NCI-H1436 (cell line): ENCODE measurements around the gene CNNM1.
A peak's percentile ranks its signal among the peaks of the same experiment; 100 is the strongest.

ENCODE experiments used
- DNase-seq: peaks from one replicate; lab custom pipeline; 2025; lab: John Stamatoyannopoulos, UW

Gene CNNM1

DNA sequence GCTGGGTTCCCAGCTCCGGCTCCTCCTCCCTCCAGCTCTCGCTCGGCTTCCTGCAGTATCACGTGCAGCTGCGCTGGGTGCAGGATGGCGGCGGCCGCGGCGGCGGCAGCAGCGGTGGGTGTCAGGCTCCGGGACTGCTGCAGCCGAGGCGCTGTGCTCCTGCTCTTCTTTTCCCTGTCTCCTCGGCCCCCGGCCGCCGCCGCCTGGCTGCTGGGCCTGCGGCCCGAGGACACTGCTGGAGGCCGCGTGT lies at the start of gene CNNM1:
Gene CNNM1, plus strand, starts transcription at position 53 of the 250 bp plus-strand sequence. Its CDS starts 32 bp downstream, at position 85.
- peak; percentile 2 for DNase-seq

DNA sequence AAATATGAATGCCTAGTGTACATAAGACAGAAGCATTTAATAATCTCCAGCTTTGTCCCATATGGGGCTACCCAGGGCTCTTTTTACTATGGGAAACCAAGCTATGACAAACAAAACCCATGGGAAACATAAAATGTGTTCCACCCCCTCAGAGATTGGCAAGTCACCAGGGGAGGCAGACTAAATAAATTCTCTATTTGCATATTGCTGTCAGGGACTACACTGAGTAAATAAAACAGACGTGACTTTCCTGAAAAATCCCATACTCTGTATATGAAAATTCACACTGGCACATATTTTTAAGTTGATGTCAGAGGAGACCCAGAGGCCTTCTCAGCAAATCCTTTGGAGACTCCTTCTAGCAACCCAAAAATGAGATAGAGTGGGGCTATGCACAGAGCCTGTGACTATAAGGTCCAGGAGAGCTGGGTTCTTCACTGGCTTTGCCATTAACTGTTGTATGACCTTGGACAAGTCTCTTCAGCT lies 49.5 kb upstream of the CNNM1 start:
- DNase-seq, result no peak

DNA sequence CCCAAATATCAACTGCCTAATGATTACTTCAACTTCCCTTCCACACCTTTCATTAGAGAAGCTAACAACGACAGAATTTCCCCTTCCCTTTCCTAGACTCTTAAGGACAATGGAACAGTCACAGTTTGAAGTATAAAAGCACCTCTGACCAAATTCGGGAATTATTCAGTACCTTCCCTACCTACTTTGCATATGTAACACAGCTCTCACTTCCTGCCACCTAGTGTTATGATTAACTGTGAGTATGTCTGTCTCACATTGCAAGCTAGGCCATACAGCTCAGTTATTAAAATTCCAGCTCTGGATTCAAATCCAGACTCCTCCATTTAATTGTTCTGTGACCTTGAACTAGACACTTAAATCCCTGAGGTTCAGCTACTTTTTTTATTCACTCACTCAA lies 48.7 kb upstream of the CNNM1 start:
- DNase-seq, result no peak

DNA sequence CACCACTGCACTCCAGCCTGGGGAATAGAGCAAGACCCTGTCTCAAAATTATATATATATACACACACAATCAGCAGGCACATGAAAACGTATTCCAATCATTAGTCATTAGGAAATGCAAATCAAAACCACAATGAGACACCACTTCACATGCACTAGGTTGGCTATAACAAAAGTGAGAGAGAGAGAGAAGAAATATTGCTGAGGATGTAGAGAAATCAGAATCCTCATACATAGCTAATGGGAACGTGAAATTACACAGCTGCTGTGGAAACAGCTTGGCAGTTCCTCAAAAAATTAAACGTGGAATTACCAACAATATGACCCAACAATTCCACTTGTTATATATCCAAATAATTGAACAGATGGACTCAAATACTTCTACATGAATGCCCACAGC lies 43.3 kb upstream of the CNNM1 start:
- no peak for DNase-seq

DNA sequence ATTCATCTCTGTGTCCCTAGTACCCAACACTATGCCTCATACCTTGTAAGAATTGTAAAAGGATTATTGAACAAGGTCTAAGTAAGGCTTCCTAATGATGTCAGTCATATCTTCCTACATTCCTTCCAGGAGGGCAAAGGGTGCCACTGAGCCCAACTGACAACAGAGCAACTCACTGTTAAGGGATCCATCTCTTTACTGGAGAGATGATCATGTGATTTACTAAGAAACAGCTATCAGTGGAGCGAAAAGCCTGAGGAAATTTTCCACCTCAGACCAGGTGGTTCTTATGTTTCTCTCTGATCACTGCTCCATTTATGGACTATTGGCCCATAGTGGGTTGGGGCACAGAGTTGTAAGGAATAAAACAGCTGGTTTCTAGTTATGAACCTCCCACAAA lies 38.9 kb upstream of the CNNM1 start:
- DNase-seq, result no peak

DNA sequence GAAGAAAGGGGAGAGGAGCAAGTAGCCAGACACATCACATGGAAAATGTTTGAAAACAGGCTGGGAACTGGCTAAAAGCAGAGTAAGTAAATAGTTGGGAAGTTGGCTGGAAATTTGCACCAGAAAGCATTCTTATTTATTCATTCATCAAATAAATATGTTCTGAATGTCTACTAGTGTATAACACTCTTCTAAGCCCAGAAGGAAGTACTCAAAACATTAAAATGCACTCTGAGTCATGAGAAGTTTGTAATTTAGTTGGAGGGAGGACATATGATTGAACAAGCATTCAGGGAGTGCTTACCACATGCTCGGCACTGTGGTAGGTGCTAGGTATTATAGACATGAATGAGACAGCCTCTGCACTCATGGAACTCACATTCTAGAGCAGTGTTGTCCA lies 37.0 kb upstream of the CNNM1 start:
- DNase-seq, result no peak

DNA sequence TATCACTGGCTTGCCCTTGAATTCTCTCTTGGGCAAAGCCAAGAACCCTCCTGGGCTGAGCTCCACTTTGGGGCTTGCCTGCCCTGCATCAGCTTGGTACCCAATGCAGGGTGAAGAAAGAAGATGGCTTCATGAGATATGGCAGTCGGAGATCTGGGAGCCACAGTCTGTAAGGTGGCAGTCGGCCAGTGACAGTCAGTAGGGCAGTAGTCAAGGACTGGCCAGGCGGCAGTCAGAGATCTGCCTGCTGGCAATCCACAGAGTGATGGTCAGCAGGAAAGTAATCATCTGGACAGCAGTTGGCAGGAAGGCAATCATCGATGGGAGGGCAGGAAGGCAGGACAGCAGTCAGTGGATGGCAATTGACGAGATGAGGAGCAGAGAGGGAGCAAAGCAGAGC lies 32.6 kb upstream of the CNNM1 start:
- DNase-seq, result no peak

DNA sequence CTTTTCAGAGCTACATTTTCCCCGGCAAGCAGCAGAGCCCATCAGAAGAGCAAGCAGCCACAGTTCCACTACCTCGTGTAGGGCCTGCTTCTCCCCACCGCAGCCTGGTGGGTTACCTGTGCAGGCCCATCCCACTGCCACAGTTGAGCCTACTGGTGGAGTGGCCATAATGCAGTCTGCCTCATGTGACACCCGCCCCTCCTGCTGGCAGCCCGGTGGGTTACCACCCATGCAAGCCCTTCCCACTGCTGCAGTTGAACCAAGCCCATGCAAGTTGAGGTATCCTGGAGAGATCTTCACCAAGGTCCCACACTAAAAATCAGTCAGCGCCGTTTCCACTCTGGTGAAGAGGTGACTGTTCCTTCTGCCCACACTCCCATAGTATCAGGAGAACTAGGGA lies 32.1 kb upstream of the CNNM1 start:
- DNase-seq, result no peak

DNA sequence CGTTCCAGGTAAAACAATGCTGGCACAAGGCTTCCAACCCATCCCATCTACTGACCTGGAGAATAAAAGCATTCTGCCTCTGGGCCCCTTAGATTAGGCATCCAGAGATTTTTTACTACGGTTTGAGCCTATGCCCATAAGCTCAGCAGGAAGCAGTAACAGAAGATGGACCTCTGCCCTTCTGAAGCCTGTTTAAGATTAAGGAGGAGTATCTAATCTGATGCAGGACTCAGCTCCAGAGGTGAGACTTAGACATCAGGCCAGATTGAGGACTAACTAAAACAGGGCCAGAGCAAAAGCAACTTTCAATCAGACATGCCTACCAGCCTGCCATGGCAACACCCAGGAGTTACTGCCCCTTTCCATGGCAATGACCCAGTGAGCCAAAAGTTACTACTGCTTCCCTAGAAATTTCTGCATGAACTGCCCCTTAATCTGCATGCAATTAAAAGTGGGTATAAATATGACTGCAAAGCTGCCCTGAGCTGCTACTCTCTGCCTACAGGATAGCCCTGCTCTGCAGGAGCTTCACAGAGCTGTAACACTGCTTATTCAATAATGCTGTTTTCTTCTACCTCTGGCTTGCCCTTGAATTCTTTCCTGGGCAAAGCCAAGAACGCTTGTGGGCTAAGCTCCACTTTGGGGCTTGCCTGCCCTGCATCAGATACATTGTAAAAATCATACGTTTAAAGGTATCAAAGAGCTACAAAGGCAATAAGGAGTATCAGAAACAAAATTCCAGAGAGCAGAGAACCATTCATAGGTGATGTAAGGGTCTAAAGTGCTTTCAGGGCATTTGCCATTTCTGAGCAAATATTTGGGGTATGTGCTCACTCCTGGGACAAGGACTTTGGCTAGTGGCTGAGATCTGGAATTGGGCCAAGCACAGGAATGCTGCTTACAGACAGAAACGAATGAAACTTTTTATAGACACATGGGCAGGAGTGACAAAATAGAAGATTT lies 25.0 kb upstream of the CNNM1 start:
- no peak for DNase-seq

DNA sequence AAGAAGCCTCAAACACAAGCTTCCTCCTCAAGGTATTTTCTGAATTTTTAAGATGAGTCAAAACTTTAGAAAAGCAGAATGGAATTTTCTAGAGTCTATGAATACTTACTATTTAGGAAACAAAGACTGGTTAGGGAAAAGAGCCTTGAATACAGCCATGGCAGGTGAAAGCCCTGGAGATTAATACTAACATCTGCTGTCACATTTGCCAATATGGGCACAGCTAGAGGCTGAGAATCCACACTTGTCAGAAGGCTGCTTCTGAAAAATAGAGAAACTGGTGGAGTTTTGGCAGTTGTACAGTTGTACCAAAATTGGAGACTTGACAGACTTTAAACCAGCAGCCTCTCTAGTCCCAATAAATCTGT lies 24.3 kb upstream of the CNNM1 start:
- no peak for DNase-seq

DNA sequence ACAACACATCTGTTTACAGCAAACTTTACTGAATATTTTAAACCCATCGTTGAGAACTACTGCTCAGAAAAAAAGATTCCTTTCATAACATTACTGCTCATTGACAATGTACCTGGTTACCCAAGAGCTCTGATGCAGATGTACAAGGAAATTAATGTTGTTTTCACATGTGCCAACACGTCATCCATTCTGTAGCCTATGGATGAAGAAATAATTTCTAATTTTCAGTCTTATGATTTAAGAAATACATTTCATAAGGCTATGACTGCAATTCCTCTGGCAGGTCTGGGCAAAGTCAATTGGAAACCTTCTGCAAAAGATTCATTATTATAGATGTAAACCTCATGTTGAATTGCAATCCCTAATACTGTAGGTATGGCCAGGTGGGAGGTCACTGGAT lies 16.7 kb upstream of the CNNM1 start:
- DNase-seq, result no peak

DNA sequence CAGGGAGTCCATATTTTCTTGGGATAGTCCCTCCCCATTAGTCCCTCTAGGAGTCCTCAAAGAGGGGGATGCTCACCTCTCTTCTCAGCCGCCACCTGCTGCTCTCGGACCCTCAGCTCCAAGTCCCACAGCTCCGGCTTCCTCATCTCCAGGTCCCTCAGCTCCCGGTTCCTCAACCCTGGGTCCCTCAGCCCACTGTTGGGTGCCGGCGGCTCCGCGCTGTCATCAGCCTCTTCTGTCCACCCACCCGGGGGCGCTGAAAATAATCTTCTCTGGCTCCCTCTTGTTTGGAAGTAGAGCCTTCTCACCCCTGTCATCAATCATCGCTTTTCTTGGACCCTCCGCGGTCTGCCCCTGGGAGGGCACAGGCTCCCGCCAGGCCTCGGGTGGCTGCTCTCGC lies 13.3 kb upstream of the CNNM1 start:
- no peak for DNase-seq

DNA sequence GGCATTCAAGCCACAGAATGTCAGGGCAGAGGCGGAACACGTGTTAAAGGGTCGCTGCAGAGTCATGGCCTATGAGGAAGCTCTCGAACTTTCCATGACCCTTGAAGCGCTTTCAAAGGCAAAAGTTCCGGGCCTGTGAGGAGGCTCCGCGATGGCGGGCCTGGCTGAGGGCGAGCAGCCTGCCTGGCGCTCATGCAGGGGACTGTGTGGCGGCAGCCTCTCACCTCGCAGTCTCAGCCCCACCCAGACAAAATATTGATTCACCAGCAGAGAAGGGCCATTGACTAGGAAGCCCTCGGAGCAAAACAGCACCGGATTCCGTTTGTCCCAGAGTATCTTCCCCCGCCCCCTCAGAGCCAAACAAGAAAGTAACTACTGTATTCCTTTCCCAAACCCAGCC lies 12.8 kb upstream of the CNNM1 start:
- no peak for DNase-seq

DNA sequence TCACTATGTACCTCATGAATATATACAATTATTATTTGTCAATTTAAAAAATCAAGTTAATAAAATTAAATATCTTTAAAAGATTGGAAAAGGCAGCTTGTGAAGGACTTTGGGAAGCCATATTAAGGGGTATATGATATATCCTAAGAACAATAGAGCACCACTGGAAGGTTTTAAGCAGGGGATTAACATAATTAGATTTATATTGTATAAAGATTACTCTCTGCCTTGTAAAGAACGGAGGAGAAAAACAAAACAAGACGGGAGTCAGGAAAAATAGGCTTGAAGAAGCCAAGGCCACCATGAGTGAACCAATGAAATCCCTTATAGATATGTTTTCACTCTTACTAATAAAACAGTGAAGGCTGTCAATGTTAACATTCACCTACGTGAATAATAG lies 11.1 kb upstream of the CNNM1 start:
- DNase-seq, result no peak

DNA sequence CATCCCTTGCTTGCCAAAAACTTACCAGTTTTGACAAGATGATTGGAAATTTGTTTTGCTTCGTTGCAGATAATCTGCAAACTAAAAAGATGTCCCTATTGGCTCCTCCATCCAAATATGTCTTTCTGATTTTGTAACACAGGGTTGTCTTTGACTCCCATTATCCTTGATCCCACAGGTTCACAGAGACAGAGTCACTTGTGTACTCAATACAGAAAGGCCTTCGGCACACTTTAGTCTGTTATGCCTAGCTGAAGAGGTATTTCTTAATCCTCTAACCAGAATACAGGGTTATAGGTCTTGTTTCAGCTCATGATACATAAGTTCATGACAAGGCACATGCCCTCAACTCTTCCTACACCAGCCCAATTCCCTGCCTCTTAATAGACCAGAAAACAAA lies 10.7 kb upstream of the CNNM1 start:
- DNase-seq, result no peak

DNA sequence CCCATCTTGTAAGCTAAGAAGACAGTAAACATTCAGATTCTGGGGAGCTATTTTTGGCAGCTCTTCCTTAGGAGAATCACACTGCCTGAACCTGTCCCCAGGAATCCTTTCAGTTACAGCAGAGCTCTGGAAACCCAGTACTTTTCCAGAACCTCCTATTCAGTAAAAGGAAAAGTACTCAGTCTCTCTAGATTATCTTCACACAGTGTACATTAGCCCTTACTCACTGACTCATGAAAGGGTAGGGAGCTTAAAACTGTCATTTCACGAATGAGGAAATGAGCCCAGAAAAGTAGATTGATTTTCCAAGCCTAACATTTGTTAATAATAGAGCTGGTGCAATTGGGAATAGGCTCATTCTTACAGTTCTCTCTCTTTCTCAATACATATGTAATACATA lies 3.9 kb upstream of the CNNM1 start:
- no peak for DNase-seq

DNA sequence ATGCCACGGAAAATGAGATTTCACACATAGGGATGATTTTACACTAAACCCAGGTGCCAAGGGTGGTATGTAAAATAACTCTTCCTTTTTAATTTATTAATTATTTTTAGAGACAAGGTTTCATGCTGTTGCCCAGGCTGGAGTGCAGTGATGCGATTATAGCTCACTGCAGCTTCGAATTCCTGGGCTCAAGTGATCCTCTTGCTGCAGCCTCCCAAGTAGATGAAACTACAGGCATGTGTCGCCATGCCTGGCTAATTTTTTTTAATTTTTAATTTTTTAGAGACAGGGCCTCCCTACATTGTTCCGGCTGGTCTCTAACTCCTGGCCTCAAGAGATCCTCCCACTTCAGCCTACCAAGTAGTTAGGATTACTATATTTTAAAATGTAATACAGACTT lies 2.3 kb upstream of the CNNM1 start:
- DNase-seq, result no peak

DNA sequence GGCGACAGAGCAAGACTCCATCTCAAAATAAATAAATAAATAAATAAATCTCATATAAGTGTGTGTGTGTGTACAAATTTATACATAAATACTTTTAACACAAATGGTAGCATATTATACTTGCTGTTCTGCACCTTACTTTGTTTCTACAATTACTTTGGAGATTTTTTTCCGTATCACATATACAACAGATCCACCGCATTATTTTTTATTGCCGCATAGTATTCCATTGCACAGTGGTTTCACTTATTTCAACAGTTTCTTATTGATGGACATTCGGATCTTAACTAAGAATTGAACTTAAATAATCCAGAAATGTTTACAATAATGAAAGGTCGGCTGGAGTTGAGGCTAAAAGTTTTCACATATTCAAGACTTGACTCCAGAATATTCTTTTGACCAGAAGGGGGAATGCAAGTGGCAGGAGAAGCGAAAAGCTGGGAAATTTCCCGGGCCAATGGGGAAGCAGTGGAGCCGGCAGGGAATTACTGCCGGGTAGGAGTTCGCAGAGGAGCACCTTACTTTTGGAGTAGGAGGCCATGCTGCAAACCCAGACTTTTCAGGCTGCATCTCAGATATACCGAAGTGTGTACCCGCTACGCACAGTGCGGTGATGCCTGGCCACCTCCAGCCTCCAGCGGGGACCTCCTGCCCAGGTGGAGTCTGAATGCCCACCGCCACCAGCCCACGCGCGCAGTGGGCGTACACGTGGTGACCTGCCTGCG lies 415 bp upstream of the CNNM1 start:
- DNase-seq, result no peak

DNA sequence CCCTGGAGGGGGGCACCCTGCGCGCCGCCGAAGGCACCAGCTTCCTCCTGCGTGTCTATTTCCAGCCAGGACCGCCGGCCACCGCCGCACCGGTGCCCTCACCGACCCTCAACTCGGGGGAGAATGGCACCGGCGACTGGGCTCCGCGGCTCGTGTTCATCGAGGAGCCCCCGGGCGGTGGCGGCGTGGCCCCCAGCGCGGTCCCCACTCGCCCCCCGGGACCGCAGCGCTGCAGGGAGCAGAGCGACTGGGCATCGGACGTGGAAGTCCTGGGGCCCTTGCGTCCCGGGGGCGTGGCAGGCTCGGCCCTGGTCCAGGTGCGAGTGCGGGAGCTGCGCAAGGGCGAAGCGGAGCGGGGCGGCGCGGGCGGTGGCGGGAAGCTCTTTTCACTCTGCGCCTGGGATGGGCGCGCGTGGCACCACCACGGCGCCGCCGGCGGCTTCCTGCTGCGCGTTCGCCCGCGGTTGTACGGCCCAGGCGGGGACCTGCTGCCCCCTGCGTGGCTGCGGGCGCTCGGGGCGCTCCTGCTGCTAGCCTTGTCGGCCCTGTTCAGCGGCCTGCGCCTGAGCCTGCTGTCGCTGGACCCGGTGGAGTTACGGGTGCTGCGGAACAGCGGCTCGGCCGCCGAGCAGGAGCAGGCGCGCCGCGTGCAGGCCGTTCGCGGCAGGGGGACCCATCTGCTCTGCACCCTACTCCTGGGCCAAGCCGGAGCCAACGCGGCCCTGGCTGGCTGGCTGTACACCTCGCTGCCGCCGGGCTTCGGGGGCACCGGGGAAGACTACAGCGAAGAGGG lies 594 bp downstream of the CNNM1 start:
- no peak for DNase-seq

DNA sequence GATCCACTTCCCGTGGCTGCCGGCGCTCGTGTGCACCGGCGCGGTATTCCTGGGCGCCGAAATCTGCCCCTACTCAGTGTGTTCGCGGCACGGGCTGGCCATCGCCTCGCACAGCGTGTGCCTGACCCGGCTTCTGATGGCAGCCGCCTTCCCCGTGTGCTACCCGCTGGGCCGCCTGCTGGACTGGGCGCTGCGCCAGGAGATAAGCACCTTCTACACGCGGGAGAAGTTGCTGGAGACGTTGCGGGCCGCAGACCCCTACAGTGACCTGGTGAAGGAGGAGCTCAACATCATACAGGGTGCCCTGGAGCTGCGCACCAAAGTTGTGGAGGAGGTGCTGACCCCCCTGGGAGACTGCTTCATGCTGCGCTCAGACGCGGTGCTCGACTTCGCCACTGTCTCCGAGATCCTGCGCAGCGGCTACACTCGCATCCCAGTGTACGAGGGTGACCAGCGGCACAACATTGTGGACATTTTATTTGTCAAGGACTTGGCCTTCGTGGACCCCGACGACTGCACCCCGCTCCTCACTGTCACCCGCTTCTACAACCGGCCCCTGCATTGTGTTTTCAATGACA lies 1.3 kb downstream of the CNNM1 start:
- DNase-seq, result no peak

DNA sequence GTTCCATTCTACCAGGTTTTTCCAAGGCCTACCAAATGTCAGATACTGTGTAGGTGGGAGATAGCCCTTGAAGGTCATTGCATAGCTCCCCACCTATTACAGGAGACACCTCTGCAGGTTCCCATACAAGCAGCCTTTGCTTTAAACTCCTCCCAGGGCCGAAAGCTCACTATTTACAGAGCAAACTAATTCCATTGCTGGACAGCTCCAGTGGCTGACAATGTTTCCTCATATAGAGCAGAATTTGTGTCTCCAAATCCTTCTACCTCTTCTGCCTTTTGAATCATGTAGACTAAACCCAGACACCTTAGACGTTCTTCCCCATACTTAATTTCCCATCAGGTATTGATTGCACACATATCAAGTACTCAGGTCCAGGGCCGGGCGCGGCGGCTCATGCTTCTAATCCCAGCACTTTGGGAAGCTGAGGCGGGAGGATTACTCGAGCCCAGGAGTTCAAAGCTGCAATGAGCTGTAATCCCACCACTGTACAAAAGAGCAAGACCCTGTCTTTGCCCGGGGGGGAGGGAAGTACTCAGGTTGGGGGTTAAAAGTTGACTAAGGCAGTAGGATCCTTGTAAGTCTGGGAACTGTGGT lies 2.1 kb downstream of the CNNM1 start:
- no peak for DNase-seq

DNA sequence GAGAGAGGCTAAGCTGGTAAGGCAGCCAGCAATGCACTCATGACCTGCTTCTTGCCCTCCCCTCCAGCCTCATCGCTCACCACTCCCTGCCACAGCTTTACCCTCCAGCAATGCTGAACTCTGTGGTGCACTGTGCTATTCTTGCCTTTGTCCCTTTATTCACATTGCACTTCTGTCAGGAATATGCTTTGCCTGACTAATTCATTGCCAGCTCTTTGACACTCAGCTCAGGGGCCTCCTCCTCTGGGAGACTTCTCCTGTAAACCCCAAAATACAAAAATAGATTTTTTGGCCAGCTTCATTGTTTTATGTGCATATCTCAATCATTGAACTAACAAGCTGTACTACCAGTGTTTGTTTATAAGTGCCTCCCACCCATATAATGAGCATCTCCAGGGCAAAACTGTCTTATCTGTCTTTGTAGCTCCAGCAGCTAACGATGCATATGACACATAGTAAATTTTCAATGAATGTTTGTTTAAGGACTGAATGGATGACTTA lies 8.2 kb downstream of the CNNM1 start:
- DNase-seq, result no peak
